Activated naive CD8-positive, alpha-beta T cell treated with anti-CD3 and anti-CD28 coated beads, Interleukin-2, amount 10 ng/mL, durations not matched to agents 7 days and 5 days (primary cell): ENCODE measurements around the gene LYPD6. TPM values are rescaled to one million over a fixed set of nuclear protein-coding genes. Genes with fewer than 3 reads are reported as not detected.

ENCODE experiments used
- ATAC-seq: fragments of 150-1000 bp; cut with Tn5 transposase; one replicate; pipeline ENCODE4 v1.10.0; 2021; ENCODE audit warnings: low read depth, moderate library complexity
- POLR2A ChIA-PET: fragments of 350-600 bp; sonication (Branson Sonifier 250); formaldehyde crosslinking; loops from one replicate; lab custom pipeline; 2021; ENCODE audit warnings: antibody characterized with exemption; lab: Charles Lee
- DNase-seq: peaks from one replicate; pipeline ENCODE4 v3.0.0; 2021
- H3K27ac Mint-ChIP-seq: one replicate; pipeline ENCODE4 v1.8.0; 2022; ENCODE audit warnings: mild to moderate bottlenecking, mixed read lengths
- H3K27me3 Mint-ChIP-seq: one replicate; pipeline ENCODE4 v1.8.0; 2022; ENCODE audit warnings: mild to moderate bottlenecking, moderate library complexity, mixed read lengths
- H3K36me3 Mint-ChIP-seq: one replicate; pipeline ENCODE4 v1.8.0; 2021; ENCODE audit warnings: mild to moderate bottlenecking, mixed read lengths
- H3K4me1 Mint-ChIP-seq: one replicate; pipeline ENCODE4 v1.8.0; 2021; ENCODE audit warnings: mixed read lengths
- H3K4me3 Mint-ChIP-seq: one replicate; pipeline ENCODE4 v1.8.0; 2022; ENCODE audit warnings: mild to moderate bottlenecking, moderate library complexity, mixed read lengths
- H3K9me3 Mint-ChIP-seq: one replicate; pipeline ENCODE4 v1.8.0; 2021; ENCODE audit warnings: mixed read lengths
- total RNA-seq, 2 experiments: library from RNA; stranded (reverse); gene quantifications; one replicate each; pipeline ENCODE4 v1.2.3, GENCODE V29; 2021

LYPD6 gene
- total RNA-seq, 2 experiments from 2014 or later: not detected

- POLR2A ChIA-PET: no interaction called here
- Mint-ChIP-seq H3K9me3 (peaks cover 3% of the 10 kb centered on the region), H3K27ac (no peak overlapping the region), H3K4me1 (no peaks in the 10 kb centered on the region), H3K27me3 (no peaks in the 10 kb centered on the region), H3K4me3 (no peak overlapping the region), H3K36me3 (no peaks in the 10 kb centered on the region)
- DNase-seq (no peak), ATAC-seq (no peak)
Measured at GRCh38 chr2:149463328-149464002, 133.1 kb downstream of the LYPD6 start.

GRCh38 chr2:149464396-149464795 is 134.0 kb downstream of the LYPD6 start:
- H3K4me1 Mint-ChIP-seq: no peaks in the 10 kb centered on the region

GRCh38 chr2:149465873-149466272 is 135.5 kb downstream of the LYPD6 start:
- H3K4me1 Mint-ChIP-seq: no peaks in the 10 kb centered on the region
- H3K27me3 Mint-ChIP-seq: no peaks in the 10 kb centered on the region
- no peak for DNase-seq
- no peaks in the 10 kb centered on the region for H3K36me3 Mint-ChIP-seq
- no peak overlapping the region for H3K27ac Mint-ChIP-seq
- ATAC-seq: no peak
- H3K4me3 Mint-ChIP-seq: no peak overlapping the region
- POLR2A ChIA-PET: no interaction called here
- H3K9me3 Mint-ChIP-seq: peaks cover 3% of the 10 kb centered on the region

More at GRCh38 chr2:149464396-149464795, 134.0 kb downstream of the LYPD6 start:
- Mint-ChIP-seq H3K27ac (no peak overlapping the region), H3K27me3 (no peaks in the 10 kb centered on the region), H3K4me3 (no peak overlapping the region), H3K9me3 (peaks cover 3% of the 10 kb centered on the region), H3K36me3 (no peaks in the 10 kb centered on the region)
- no peak for DNase-seq
- ATAC-seq: no peak
- POLR2A ChIA-PET: no interaction called here

GRCh38 chr2:149466635-149467034 is 136.2 kb downstream of the LYPD6 start:
- Mint-ChIP-seq H3K4me3 (no peak overlapping the region), H3K4me1 (no peaks in the 10 kb centered on the region), H3K27ac (no peak overlapping the region), H3K27me3 (no peaks in the 10 kb centered on the region), H3K9me3 (peaks cover 2% of the 10 kb centered on the region), H3K36me3 (no peaks in the 10 kb centered on the region)
- no peak for ATAC-seq
- no peak for DNase-seq
- POLR2A ChIA-PET: no interaction called here

- POLR2A ChIA-PET: no interaction called here
- H3K4me3 Mint-ChIP-seq: no peak overlapping the region
- no peaks in the 10 kb centered on the region for H3K4me1 Mint-ChIP-seq
- no peaks in the 10 kb centered on the region for H3K9me3 Mint-ChIP-seq
- H3K27me3 Mint-ChIP-seq: peaks cover 3% of the 10 kb centered on the region
- no peak for DNase-seq
- H3K27ac Mint-ChIP-seq: no peak overlapping the region
- no peaks in the 10 kb centered on the region for H3K36me3 Mint-ChIP-seq
- ATAC-seq: no peak
Measured at GRCh38 chr2:149467436-149467835, 137.0 kb downstream of the LYPD6 start.

GRCh38 chr2:149468636-149469035 is 138.2 kb downstream of the LYPD6 start:
- Mint-ChIP-seq H3K4me3 (no peak overlapping the region), H3K27me3 (peaks cover 3% of the 10 kb centered on the region), H3K4me1 (no peaks in the 10 kb centered on the region), H3K9me3 (no peaks in the 10 kb centered on the region), H3K36me3 (no peaks in the 10 kb centered on the region), H3K27ac (no peak overlapping the region)
- no peak for DNase-seq
- POLR2A ChIA-PET: no interaction called here
- no peak for ATAC-seq

- no peak for DNase-seq
- ATAC-seq: no peak
- Mint-ChIP-seq H3K4me1 (no peaks in the 10 kb centered on the region), H3K27ac (no peak overlapping the region), H3K9me3 (no peaks in the 10 kb centered on the region), H3K4me3 (no peak overlapping the region), H3K27me3 (peaks cover 3% of the 10 kb centered on the region), H3K36me3 (no peaks in the 10 kb centered on the region)
- POLR2A ChIA-PET: no interaction called here
Measured at GRCh38 chr2:149470046-149470445, 139.7 kb downstream of the LYPD6 start.

- H3K9me3 Mint-ChIP-seq: no peaks in the 10 kb centered on the region
- DNase-seq: no peak
- no peak for ATAC-seq
- no peaks in the 10 kb centered on the region for H3K4me1 Mint-ChIP-seq
- H3K36me3 Mint-ChIP-seq: no peaks in the 10 kb centered on the region
- POLR2A ChIA-PET: no interaction called here
- no peak overlapping the region for H3K4me3 Mint-ChIP-seq
- H3K27ac Mint-ChIP-seq: no peak overlapping the region
- H3K27me3 Mint-ChIP-seq: peaks cover 3% of the 10 kb centered on the region
Measured at GRCh38 chr2:149472413-149472812, 142.0 kb downstream of the LYPD6 start.

- ATAC-seq (no peak), DNase-seq (no peak)
- Mint-ChIP-seq H3K9me3 (no peaks in the 10 kb centered on the region), H3K27me3 (peaks cover 3% of the 10 kb centered on the region), H3K4me1 (no peaks in the 10 kb centered on the region), H3K36me3 (no peaks in the 10 kb centered on the region), H3K27ac (no peak overlapping the region), H3K4me3 (no peak overlapping the region)
- POLR2A ChIA-PET: no interaction called here
Measured at GRCh38 chr2:149473068-149473467, 142.7 kb downstream of the LYPD6 start.

GRCh38 chr2:149473521-149473920 is 143.1 kb downstream of the LYPD6 start:
- Mint-ChIP-seq H3K4me1 (no peaks in the 10 kb centered on the region), H3K36me3 (no peaks in the 10 kb centered on the region), H3K27ac (no peak overlapping the region), H3K9me3 (no peaks in the 10 kb centered on the region), H3K4me3 (no peak overlapping the region), H3K27me3 (peaks cover 3% of the 10 kb centered on the region)
- POLR2A ChIA-PET: no interaction called here
- DNase-seq (no peak), ATAC-seq (no peak)

GRCh38 chr2:149483004-149483605 is 152.7 kb downstream of the LYPD6 start:
- Mint-ChIP-seq H3K4me3 (no peak overlapping the region), H3K27ac (no peak overlapping the region), H3K9me3 (no peaks in the 10 kb centered on the region), H3K36me3 (no peaks in the 10 kb centered on the region), H3K4me1 (no peaks in the 10 kb centered on the region), H3K27me3 (peaks cover 6% of the 10 kb centered on the region)
- POLR2A ChIA-PET: no interaction called here
- ATAC-seq (no peak), DNase-seq (no peak)

- POLR2A ChIA-PET: no interaction called here
- Mint-ChIP-seq H3K4me1 (no peaks in the 10 kb centered on the region), H3K27me3 (peaks cover 6% of the 10 kb centered on the region), H3K9me3 (no peaks in the 10 kb centered on the region), H3K4me3 (no peak overlapping the region), H3K27ac (no peak overlapping the region), H3K36me3 (no peaks in the 10 kb centered on the region)
- ATAC-seq (no peak), DNase-seq (no peak)
Measured at GRCh38 chr2:149486664-149487063, 156.3 kb downstream of the LYPD6 start.

- POLR2A ChIA-PET: no interaction called here
- H3K27ac Mint-ChIP-seq: no peak overlapping the region
- DNase-seq (no peak), ATAC-seq (no peak)
- no peaks in the 10 kb centered on the region for H3K9me3 Mint-ChIP-seq
- H3K27me3 Mint-ChIP-seq: peaks cover 6% of the 10 kb centered on the region
- H3K4me1 Mint-ChIP-seq: no peaks in the 10 kb centered on the region
- no peak overlapping the region for H3K4me3 Mint-ChIP-seq
- H3K36me3 Mint-ChIP-seq: no peaks in the 10 kb centered on the region
Measured at GRCh38 chr2:149487189-149487588, 156.8 kb downstream of the LYPD6 start.

- POLR2A ChIA-PET: no interaction called here
- Mint-ChIP-seq H3K4me1 (no peaks in the 10 kb centered on the region), H3K36me3 (no peaks in the 10 kb centered on the region), H3K4me3 (no peak overlapping the region), H3K9me3 (no peaks in the 10 kb centered on the region), H3K27me3 (peaks cover 3% of the 10 kb centered on the region), H3K27ac (no peak overlapping the region)
- ATAC-seq (no peak), DNase-seq (no peak)
Measured at GRCh38 chr2:149488706-149489440, 158.5 kb downstream of the LYPD6 start.
